Measurements from ENCODE around the gene EXOSC5. TPM values are rescaled to one million over a fixed set of nuclear protein-coding genes. Genes with fewer than 3 reads are reported as not detected.

The EXOSC5 gene
- total and polyA plus RNA-seq, 10 of the 15 experiments (the other 5 are each of a cell fraction or from before 2014, with no cell fraction given): 15.8 to 123 (median 52.7) TPM

DNA sequence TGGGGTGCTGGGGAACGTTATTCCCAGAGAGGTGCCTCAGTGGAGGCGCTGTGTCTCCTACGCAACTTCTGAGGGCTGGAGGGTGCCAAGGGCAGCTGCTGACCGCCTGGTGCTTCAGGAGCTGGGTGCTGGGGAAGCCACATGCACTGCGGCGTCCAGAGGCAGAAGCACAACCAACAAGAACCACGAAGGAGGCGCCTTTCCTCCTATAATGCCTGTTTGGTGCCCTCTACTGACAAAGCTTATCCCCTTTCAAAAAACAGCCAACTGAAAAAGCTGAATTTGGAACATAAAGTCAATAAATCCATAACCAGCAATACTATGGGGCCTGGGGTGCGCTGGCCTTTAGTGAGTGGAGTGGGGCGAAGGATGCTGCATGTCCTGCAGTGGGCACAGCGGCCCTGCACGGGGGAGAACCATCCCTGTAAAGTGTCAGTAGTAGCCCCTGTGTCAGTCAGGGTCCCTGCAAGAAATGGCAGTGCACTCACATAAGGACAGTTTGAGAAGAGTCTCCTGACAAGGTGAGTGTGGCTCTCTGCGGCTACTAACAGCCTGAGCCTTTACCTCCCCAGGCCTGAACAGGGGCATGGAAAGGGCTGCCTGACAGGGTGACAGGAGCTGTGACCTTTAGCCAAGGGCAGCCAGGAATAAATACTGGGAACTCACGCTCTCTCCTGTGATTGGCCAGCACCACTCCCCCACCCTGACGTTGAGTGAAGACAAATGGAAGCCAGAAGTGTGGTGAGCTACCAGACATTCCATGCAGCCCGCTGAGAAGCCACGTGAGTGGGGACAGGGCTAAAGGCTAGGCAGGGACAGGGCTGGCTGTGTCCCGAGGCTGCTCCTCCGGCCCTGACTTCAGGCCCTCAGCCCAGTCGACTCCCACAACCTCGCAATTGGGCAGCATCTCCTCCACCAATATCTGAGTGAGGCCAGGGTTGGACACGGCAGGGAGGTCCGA, 34.5 kb upstream of the EXOSC5 start:
- Histone ChIP-seq H3K27me3 (replicated peaks in 1 of 2; ENCODE audit: control insufficient read depth in 2 of 2, insufficient read depth in 2 of 2, low read length in 1 of 2) (no peaks in the 10 kb centered on the region), H3K4me1 (ENCODE audit: control insufficient read depth, insufficient read depth, low read length) (peaks cover 9% of the 10 kb centered on the region), H3K27ac (ENCODE audit: control insufficient read depth, insufficient read depth) (no peak overlapping the region), H3K9ac (ENCODE audit: control insufficient read depth, insufficient read depth, low read length) (no peak overlapping the region), H4K20me1 (ENCODE audit: control insufficient read depth, insufficient read depth) (no peaks in the 10 kb centered on the region; the same call in 1 of the 2 replicates), H3K4me3 (no peak overlapping the region), H3K9me3 (replicated peaks; ENCODE audit: control insufficient read depth, insufficient read depth, low read length) (no peaks in the 10 kb centered on the region), H3K4me2 (ENCODE audit: control insufficient read depth, insufficient read depth) (no peak overlapping the region), H3K36me3 (ENCODE audit: control insufficient read depth in 2 of 2, insufficient read depth in 2 of 2, low read length in 1 of 2) (peaks cover 9 to 16% of the 10 kb centered on the region in 2 experiments), H3K79me2 (ENCODE audit: control insufficient read depth, insufficient read depth, low read length) (no peaks in the 10 kb centered on the region; the same call in 1 of the 2 replicates), H2AFZ (ENCODE audit: control insufficient read depth, low read depth, low read length) (no peak overlapping the region)
- ChIA-PET CTCF (interaction anchor here (0.6 to 1.7 kb wide), 7 partner anchors 8 to 138 kb away, joined by 3 to 7 read pairs (median 5); partner anchors contain the start of gene DMAC2), RAD21 (ENCODE audit: unreplicated experiment) (interaction anchor here (0.6 kb wide), 1 partner anchor 23 kb away, joined by 3 read pairs; no protein-coding TSS in a partner anchor), POLR2A (no interaction called here), SMC1A (ENCODE audit: uncharacterized antibody, unreplicated experiment) (interaction anchor here (1.0 kb wide), 1 partner anchor 33 kb away, joined by 4 read pairs; no protein-coding TSS in a partner anchor)
- WGBS (ENCODE audit: insufficient coverage, insufficient replicate concordance, low lambda C conversion rate, missing lambda C conversion rate): 94% methylated on average over 23 of the region's 23 CpGs
- FAIRE-seq (no peak), DNase-seq (ENCODE audit: low read depth, low spot score) (no peak), ATAC-seq (no peak)
- TF ChIP-seq RAD21 (IDR thresholded peaks at IDR 0.05; ENCODE audit: insufficient read depth, low read depth, low read length): peak; percentile 49
- TF ChIP-seq, protein P1, sequence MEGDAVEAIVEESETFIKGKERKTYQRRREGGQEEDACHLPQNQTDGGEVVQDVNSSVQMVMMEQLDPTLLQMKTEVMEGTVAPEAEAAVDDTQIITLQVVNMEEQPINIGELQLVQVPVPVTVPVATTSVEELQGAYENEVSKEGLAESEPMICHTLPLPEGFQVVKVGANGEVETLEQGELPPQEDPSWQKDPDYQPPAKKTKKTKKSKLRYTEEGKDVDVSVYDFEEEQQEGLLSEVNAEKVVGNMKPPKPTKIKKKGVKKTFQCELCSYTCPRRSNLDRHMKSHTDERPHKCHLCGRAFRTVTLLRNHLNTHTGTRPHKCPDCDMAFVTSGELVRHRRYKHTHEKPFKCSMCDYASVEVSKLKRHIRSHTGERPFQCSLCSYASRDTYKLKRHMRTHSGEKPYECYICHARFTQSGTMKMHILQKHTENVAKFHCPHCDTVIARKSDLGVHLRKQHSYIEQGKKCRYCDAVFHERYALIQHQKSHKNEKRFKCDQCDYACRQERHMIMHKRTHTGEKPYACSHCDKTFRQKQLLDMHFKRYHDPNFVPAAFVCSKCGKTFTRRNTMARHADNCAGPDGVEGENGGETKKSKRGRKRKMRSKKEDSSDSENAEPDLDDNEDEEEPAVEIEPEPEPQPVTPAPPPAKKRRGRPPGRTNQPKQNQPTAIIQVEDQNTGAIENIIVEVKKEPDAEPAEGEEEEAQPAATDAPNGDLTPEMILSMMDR (IDR thresholded peaks at IDR 0.05 in 2 of 3, conservative IDR thresholded peaks at IDR 0.05 in 1 of 3; ENCODE audit: control insufficient read depth in 2 of 3, extremely low read depth in 1 of 3, insufficient read depth in 1 of 3, low read depth in 3 of 3, low read length in 3 of 3): peak; percentile 30 to 38 (median 35); a peak in 3 of 6 replicates
- 0 out of 2 replicates have a peak, but pooled peaks have one; percentile 35 for TF ChIP-seq POLR2A (IDR thresholded peaks at IDR 0.05; ENCODE audit: low read depth, low read length)
- TF ChIP-seq, protein P2, sequence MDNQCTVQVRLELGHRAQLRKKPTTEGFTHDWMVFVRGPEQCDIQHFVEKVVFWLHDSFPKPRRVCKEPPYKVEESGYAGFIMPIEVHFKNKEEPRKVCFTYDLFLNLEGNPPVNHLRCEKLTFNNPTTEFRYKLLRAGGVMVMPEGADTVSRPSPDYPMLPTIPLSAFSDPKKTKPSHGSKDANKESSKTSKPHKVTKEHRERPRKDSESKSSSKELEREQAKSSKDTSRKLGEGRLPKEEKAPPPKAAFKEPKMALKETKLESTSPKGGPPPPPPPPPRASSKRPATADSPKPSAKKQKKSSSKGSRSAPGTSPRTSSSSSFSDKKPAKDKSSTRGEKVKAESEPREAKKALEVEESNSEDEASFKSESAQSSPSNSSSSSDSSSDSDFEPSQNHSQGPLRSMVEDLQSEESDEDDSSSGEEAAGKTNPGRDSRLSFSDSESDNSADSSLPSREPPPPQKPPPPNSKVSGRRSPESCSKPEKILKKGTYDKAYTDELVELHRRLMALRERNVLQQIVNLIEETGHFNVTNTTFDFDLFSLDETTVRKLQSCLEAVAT (IDR thresholded peaks at IDR 0.05): no peak
- TF ChIP-seq JUNB (IDR thresholded peaks at IDR 0.05): no peak
- in situ Hi-C loops (cut with MboI) (no loop called here), intact Hi-C loops (cut with micrococcal nuclease; ENCODE audit: unreplicated experiment) (no loop called here)
- no TSS peak for BruUV-seq (replicated peaks)

Measured in GM12878 (cell line).